GM23338 (cell line): ENCODE data around the gene LAP3. TPM values are rescaled to one million over a fixed set of nuclear protein-coding genes. Genes with fewer than 3 reads are reported as not detected.
A peak's percentile ranks its signal among the peaks of the same experiment; 100 is the strongest.
"Not testable (repeated sequence)": the region's sequence is repeated elsewhere in the genome, so short reads cannot be mapped to it uniquely, and the experiment has no call there.

Experiments used
- ATAC-seq: fragments of 200-7000 bp; cut with Tn5 transposase; 3 replicates; pipeline ENCODE4 v1.9.1; 2020
- DNase-seq: peaks from one replicate; pipeline ENCODE4 v3.0.0-alpha.2; 2015; ENCODE audit warnings: low spot score
- H2AFZ ChIP-seq: fragments of 200-600 bp; sonication (generic); 2 replicates; pipeline ENCODE4 v1.8.0; 2016; ENCODE audit warnings: antibody characterized with exemption, mild to moderate bottlenecking, moderate library complexity
- H3F3A ChIP-seq: fragments of 200-600 bp; sonication (generic); replicated peaks from 2 replicates; pipeline ENCODE4 v1.8.0; 2017; ENCODE audit warnings: antibody characterized with exemption, mixed run types, low read depth
- H3K27ac ChIP-seq: fragments of 200-600 bp; sonication (generic); 2 replicates; pipeline ENCODE4 v1.6.1; 2016; ENCODE audit warnings: low read depth
- H3K27me3 ChIP-seq: fragments of 200-600 bp; sonication (generic); 2 replicates; pipeline ENCODE4 v1.8.0; 2016; ENCODE audit warnings: mild to moderate bottlenecking, mixed run types, moderate library complexity; ENCODE audit not compliant: insufficient read depth
- H3K36me3 ChIP-seq: fragments of 200-600 bp; sonication (generic); 2 replicates; pipeline ENCODE4 v1.8.0; 2016; ENCODE audit warnings: mild to moderate bottlenecking; ENCODE audit not compliant: insufficient read depth
- H3K4me1 ChIP-seq: fragments of 200-600 bp; sonication (generic); 2 replicates; pipeline ENCODE4 v1.8.0; 2016; ENCODE audit warnings: mild to moderate bottlenecking, moderate library complexity; ENCODE audit not compliant: insufficient read depth
- H3K4me2 ChIP-seq: fragments of 200-600 bp; sonication (generic); 2 replicates; pipeline ENCODE4 v1.7.1; 2017; ENCODE audit warnings: mixed run types
- H3K4me3 ChIP-seq: fragments of 200-600 bp; sonication (generic); 2 replicates; pipeline ENCODE4 v1.6.1; 2016; ENCODE audit warnings: mixed run types
- H3K79me2 ChIP-seq: fragments of 200-600 bp; sonication (generic); replicated peaks from 2 replicates; pipeline ENCODE4 v1.8.0; 2017; ENCODE audit warnings: mild to moderate bottlenecking; ENCODE audit not compliant: insufficient read depth
- H3K9me2 ChIP-seq: fragments of 200-600 bp; sonication (generic); 2 replicates; pipeline ENCODE4 v1.8.0; 2017; ENCODE audit not compliant: insufficient read depth
- H4K20me1 ChIP-seq: fragments of 200-600 bp; sonication (generic); replicated peaks from 2 replicates; pipeline ENCODE4 v1.8.0; 2017; ENCODE audit warnings: mild to moderate bottlenecking; ENCODE audit not compliant: insufficient read depth
- H3K27ac Mint-ChIP-seq: 2 replicates; pipeline ENCODE4 v1.8.0; 2020; ENCODE audit warnings: inconsistent platforms, mild to moderate bottlenecking, moderate library complexity, mixed read lengths
- H3K27me3 Mint-ChIP-seq: 3 replicates; pipeline ENCODE4 v1.8.0; 2022; ENCODE audit warnings: low read depth, mild to moderate bottlenecking, moderate library complexity, mixed read lengths, inconsistent platforms; ENCODE audit not compliant: insufficient read depth, poor library complexity
- H3K36me3 Mint-ChIP-seq: 3 replicates; pipeline ENCODE4 v1.8.0; 2021; ENCODE audit warnings: low read depth, mild to moderate bottlenecking, inconsistent platforms, moderate library complexity, mixed read lengths
- H3K4me1 Mint-ChIP-seq: 3 replicates; pipeline ENCODE4 v1.8.0; 2020; ENCODE audit warnings: mild to moderate bottlenecking, inconsistent platforms, mixed read lengths
- H3K4me3 Mint-ChIP-seq: 3 replicates; pipeline ENCODE4 v1.8.0; 2021; ENCODE audit warnings: moderate library complexity, mild to moderate bottlenecking, inconsistent platforms, mixed read lengths
- H3K9me3 Mint-ChIP-seq: 3 replicates; pipeline ENCODE4 v1.8.0; 2020; ENCODE audit warnings: moderate library complexity, mild to moderate bottlenecking, inconsistent platforms, mixed read lengths
- CTCF ChIP-seq, 2 experiments: fragments of 200-600 bp in 1 of 2; sonication (generic) in 1 of 2; conservative IDR thresholded peaks; 2 replicates each; pipeline versions ENCODE4 v1.5.1 to v1.6.1; 2016 to 2017; ENCODE audit warnings: antibody characterized with exemption in 2 of 2, low read depth in 2 of 2, mild to moderate bottlenecking in 2 of 2, moderate library complexity in 1 of 2
- ETS1 ChIP-seq: IDR thresholded peaks from 2 replicates; pipeline ENCODE4 v1.6.1; 2016; ENCODE audit warnings: antibody characterized with exemption
- EZH2 ChIP-seq: fragments of 200-600 bp; sonication (generic); IDR thresholded peaks from one replicate; pipeline ENCODE4 v1.8.0; 2017; ENCODE audit warnings: antibody characterized with exemption, mild to moderate bottlenecking, low read depth; ENCODE audit not compliant: unreplicated experiment
- EZH2phosphoT487 ChIP-seq: fragments of 200-600 bp; sonication (generic); IDR thresholded peaks from one replicate; pipeline ENCODE4 v1.8.1; 2018; ENCODE audit warnings: antibody characterized with exemption; ENCODE audit not compliant: unreplicated experiment
- NANOG ChIP-seq: IDR thresholded peaks from 2 replicates; pipeline ENCODE4 v1.6.1; 2016; ENCODE audit warnings: antibody characterized with exemption, borderline replicate concordance
- REST ChIP-seq: IDR thresholded peaks from one replicate; pipeline ENCODE4 v1.6.1; 2018; ENCODE audit warnings: antibody characterized with exemption; ENCODE audit not compliant: unreplicated experiment
- STAT1 ChIP-seq: IDR thresholded peaks from one replicate; pipeline ENCODE4 v1.6.1; 2016; ENCODE audit warnings: antibody characterized with exemption; ENCODE audit not compliant: unreplicated experiment
- polyA plus RNA-seq: library from polyadenylated mRNA; unstranded; fragments of >200 nt; fragmentation: Nextera tagmentation; extraction: Ambion mirVana; gene quantifications from 2 replicates; pipeline ENCODE4 v1.2.1, GENCODE V29; 2016
- total RNA-seq: library from RNA; depleted of rRNA; stranded (reverse); fragments of >200 nt; shearing (Covaris generic); gene quantifications from 2 replicates; pipeline ENCODE4 v1.2.3, GENCODE V29; 2014

LAP3 gene
- total and polyA plus RNA-seq, 2 experiments from 2014 or later, result 28.6 to 63.6 TPM

GRCh38 chr4:17535906-17536305, 41.1 kb upstream of the LAP3 start:
- H3K4me2 ChIP-seq, result no peak overlapping the region
- H3K27me3 ChIP-seq, result no peaks in the 10 kb centered on the region
- no peaks in the 10 kb centered on the region for H3K79me2 ChIP-seq
- no peaks in the 10 kb centered on the region for H3K9me3 Mint-ChIP-seq
- no peaks in the 10 kb centered on the region for H3K9me2 ChIP-seq
- H3K4me3 Mint-ChIP-seq, result no peak overlapping the region
- H3K4me3 ChIP-seq, result no peak overlapping the region
- no peaks in the 10 kb centered on the region for H3K4me1 ChIP-seq
- no peak for DNase-seq
- no peak for ATAC-seq
- no peaks in the 10 kb centered on the region for H3F3A ChIP-seq
- H3K27me3 Mint-ChIP-seq, result peaks cover 1% of the 10 kb centered on the region
- H3K27ac Mint-ChIP-seq, result no peak overlapping the region
- H3K4me1 Mint-ChIP-seq, result no peaks in the 10 kb centered on the region
- no peaks in the 10 kb centered on the region for H4K20me1 ChIP-seq
- no peak overlapping the region for H3K27ac ChIP-seq
- TF ChIP-seq EZH2phosphoT487 (no peak), REST (no peak), EZH2 (no peak), ETS1 (no peak), CTCF (conservative IDR thresholded peaks at IDR 0.05; ENCODE audit: low read depth in 2 of 2) (no peak), STAT1 (no peak), NANOG (no peak)
- no peaks in the 10 kb centered on the region for H3K36me3 Mint-ChIP-seq
- H2AFZ ChIP-seq, result peak overlapping the region; percentile 85
- H3K36me3 ChIP-seq, result no peaks in the 10 kb centered on the region

- H3K27me3 Mint-ChIP-seq, H3K4me1 ChIP-seq, H3K79me2 ChIP-seq, DNase-seq, H3K4me3 Mint-ChIP-seq, H3K9me3 Mint-ChIP-seq, H3K4me3 ChIP-seq, H3K36me3 Mint-ChIP-seq, H4K20me1 ChIP-seq, H3K27ac Mint-ChIP-seq, H3K9me2 ChIP-seq, H3K27me3 ChIP-seq, H3F3A ChIP-seq, H3K4me2 ChIP-seq, ATAC-seq, H2AFZ ChIP-seq, H3K4me1 Mint-ChIP-seq, H3K27ac ChIP-seq, H3K36me3 ChIP-seq: not testable (repeated sequence)
Measured at GRCh38 chr4:17537060-17537459, 39.9 kb upstream of the LAP3 start.
